Caco-2 (cell line): ENCODE measurements around the gene QSOX2. TPM values are rescaled to one million over a fixed set of nuclear protein-coding genes. Genes with fewer than 3 reads are reported as not detected.

ENCODE experiments used
- BruUV-seq: library from RNA; stranded (reverse); fragments of 400-500 nt; replicated peaks from 2 replicates; lab custom pipeline; 2021; lab: Mats Ljungman, UMichigan
- CTCF ChIA-PET: fragments of 300-600 bp; sonication (Branson Sonifier 250); formaldehyde crosslinking; loops from one replicate; lab custom pipeline; 2022; ENCODE audit warnings: antibody characterized with exemption; lab: Charles Lee
- POLR2A ChIA-PET: fragments of 300-600 bp; sonication (Branson Sonifier 250); formaldehyde crosslinking; loops from one replicate; lab custom pipeline; 2022; ENCODE audit warnings: antibody characterized with exemption; lab: Charles Lee
- DNase-seq, 2 experiments: peaks; one replicate each; pipeline versions ENCODE4 v3.0.0 to v3.0.0-alpha.2; 2020 to 2022
- H3K27me3 ChIP-seq: replicated peaks from 2 replicates; pipeline ENCODE4 v1.6.0; 2011; ENCODE audit warnings: low read length; ENCODE audit not compliant: control insufficient read depth, insufficient read depth
- H3K36me3 ChIP-seq: 2 replicates; pipeline ENCODE4 v1.5.1; 2011; ENCODE audit warnings: low read length; ENCODE audit not compliant: control insufficient read depth, insufficient read depth
- H3K4me1 ChIP-seq: fragments of 250-450 bp; sonication (Bioruptor Pico); 2 replicates; pipeline ENCODE4 v1.5.1; 2020; ENCODE audit warnings: mild to moderate bottlenecking
- H3K4me3 ChIP-seq: 2 replicates; pipeline ENCODE4 v1.5.1; 2011; ENCODE audit warnings: low read depth, mild to moderate bottlenecking, control low read depth, low read length
- H3K9me3 ChIP-seq: fragments of 250-450 bp; sonication (Bioruptor Pico); 2 replicates; pipeline ENCODE4 v1.5.1; 2020; ENCODE audit warnings: mild to moderate bottlenecking, moderate library complexity
- H3K27ac Mint-ChIP-seq: one replicate; pipeline ENCODE4 v1.8.0; 2022; ENCODE audit warnings: mixed read lengths; ENCODE audit not compliant: unreplicated experiment
- H3K27me3 Mint-ChIP-seq: one replicate; pipeline ENCODE4 v1.8.0; 2022; ENCODE audit warnings: mixed read lengths; ENCODE audit not compliant: insufficient read depth, unreplicated experiment
- H3K36me3 Mint-ChIP-seq: one replicate; pipeline ENCODE4 v1.8.0; 2022; ENCODE audit warnings: mild to moderate bottlenecking, mixed read lengths; ENCODE audit not compliant: insufficient read depth, unreplicated experiment
- H3K4me1 Mint-ChIP-seq: one replicate; pipeline ENCODE4 v1.8.0; 2022; ENCODE audit warnings: low read depth, mixed read lengths; ENCODE audit not compliant: unreplicated experiment
- H3K4me3 Mint-ChIP-seq: one replicate; pipeline ENCODE4 v1.8.0; 2022; ENCODE audit warnings: mild to moderate bottlenecking, moderate library complexity, mixed read lengths; ENCODE audit not compliant: unreplicated experiment
- H3K9me3 Mint-ChIP-seq: one replicate; pipeline ENCODE4 v1.8.0; 2022; ENCODE audit warnings: mixed read lengths; ENCODE audit not compliant: unreplicated experiment
- CTCF ChIP-seq, 2 experiments: fragments of 200-600 bp in 1 of 2; IDR thresholded peaks; 1 replicate in 1 of 2; 2 replicates in 1 of 2; pipeline versions ENCODE4 v1.5.1 to v1.8.0; 2011 to 2022; ENCODE audit warnings: antibody characterized with exemption in 1 of 2, control low read depth in 1 of 2, inconsistent platforms in 1 of 2, low read depth in 1 of 2, low read length in 1 of 2, mild to moderate bottlenecking in 1 of 2, moderate library complexity in 1 of 2; ENCODE audit not compliant: insufficient read depth in 1 of 2, severe bottlenecking in 1 of 2, unreplicated experiment in 1 of 2
- intact Hi-C: fragments of 100-400 bp; cut with micrococcal nuclease; formaldehyde crosslinking; loops from one replicate; pipeline ENCODE4 v1.10.0; 2022; ENCODE audit not compliant: unreplicated experiment
- total RNA-seq: library from RNA; stranded (reverse); gene quantifications from 2 replicates; pipeline ENCODE4 v1.2.3, GENCODE V29; 2022

The QSOX2 gene
- total RNA-seq, 1 experiment from 2014 or later, result 29.6 TPM

GRCh38 chr9:136197084-136197875 lies 48.3 kb downstream of the QSOX2 start:
- no peaks in the 10 kb centered on the region for H3K27me3 Mint-ChIP-seq
- H3K27me3 ChIP-seq, result no peaks in the 10 kb centered on the region
- BruUV-seq, result no TSS peak

GRCh38 chr9:136196404-136197083 lies 49.1 kb downstream of the QSOX2 start:
- ChIA-PET POLR2A (no interaction called here), CTCF (no interaction called here)
- Histone ChIP-seq H3K4me3 (no peak overlapping the region), H3K36me3 (no peaks in the 10 kb centered on the region), H3K27me3 (no peaks in the 10 kb centered on the region), H3K9me3 (no peaks in the 10 kb centered on the region), H3K4me1 (peaks cover 12% of the 10 kb centered on the region)
- Mint-ChIP-seq H3K4me3 (peak overlapping the region; percentile 33), H3K27ac (peak overlapping the region; percentile 35), H3K9me3 (no peaks in the 10 kb centered on the region), H3K27me3 (no peaks in the 10 kb centered on the region), H3K4me1 (peaks cover 10% of the 10 kb centered on the region), H3K36me3 (no peaks in the 10 kb centered on the region)
- TF ChIP-seq CTCF (IDR thresholded peaks at IDR 0.05; ENCODE audit: insufficient read depth in 1 of 2, low read depth in 1 of 2, low read length in 1 of 2, severe bottlenecking in 1 of 2, unreplicated experiment in 1 of 2), result no peak
- peak; percentile 44 to 58 for DNase-seq
- intact Hi-C loops, result no loop called here
- no TSS peak for BruUV-seq

More at GRCh38 chr9:136197084-136197875, 48.3 kb downstream of the QSOX2 start:
- POLR2A ChIA-PET, result no interaction called here
- no peak for DNase-seq
- peaks cover 10% of the 10 kb centered on the region for H3K4me1 Mint-ChIP-seq
- no peaks in the 10 kb centered on the region for H3K9me3 Mint-ChIP-seq
- Histone ChIP-seq H3K36me3 (no peaks in the 10 kb centered on the region), H3K4me1 (peaks cover 13% of the 10 kb centered on the region), H3K9me3 (no peaks in the 10 kb centered on the region), H3K4me3 (no peak overlapping the region)
- intact Hi-C loops, result no loop called here
- H3K27ac Mint-ChIP-seq, result peak overlapping the region; percentile 35
- H3K36me3 Mint-ChIP-seq, result no peaks in the 10 kb centered on the region
- CTCF ChIA-PET, result no interaction called here
- peak overlapping the region; percentile 33 for H3K4me3 Mint-ChIP-seq
- no peak for TF ChIP-seq CTCF (IDR thresholded peaks at IDR 0.05; ENCODE audit: insufficient read depth in 1 of 2, low read depth in 1 of 2, low read length in 1 of 2, severe bottlenecking in 1 of 2, unreplicated experiment in 1 of 2)

GRCh38 chr9:136194540-136194939 lies 51.1 kb downstream of the QSOX2 start:
- Mint-ChIP-seq H3K9me3 (no peaks in the 10 kb centered on the region), H3K27ac (no peak overlapping the region), H3K4me3 (peak overlapping the region; percentile 11), H3K4me1 (peaks cover 10% of the 10 kb centered on the region), H3K27me3 (no peaks in the 10 kb centered on the region), H3K36me3 (no peaks in the 10 kb centered on the region)
- TF ChIP-seq CTCF (IDR thresholded peaks at IDR 0.05; ENCODE audit: insufficient read depth in 1 of 2, low read depth in 1 of 2, low read length in 1 of 2, severe bottlenecking in 1 of 2, unreplicated experiment in 1 of 2), result no peak
- no peaks in the 10 kb centered on the region for H3K36me3 ChIP-seq
- no peaks in the 10 kb centered on the region for H3K27me3 ChIP-seq
- ChIA-PET CTCF (no interaction called here), POLR2A (no interaction called here)
- DNase-seq, result no peak
- intact Hi-C loops, result no loop called here
- H3K4me3 ChIP-seq, result no peak overlapping the region
- no peaks in the 10 kb centered on the region for H3K9me3 ChIP-seq
- no TSS peak for BruUV-seq
- peaks cover 12% of the 10 kb centered on the region for H3K4me1 ChIP-seq
